ENCODE results near the gene MACF1. TPM values are rescaled to one million over a fixed set of nuclear protein-coding genes. Genes with fewer than 3 reads are reported as not detected.

MACF1 gene
- total and polyA plus RNA-seq, 2 of the 13 experiments (the other 11 are each of a cell fraction or from before 2014, with no cell fraction given) = 36.7 to 65.4 TPM

DNA sequence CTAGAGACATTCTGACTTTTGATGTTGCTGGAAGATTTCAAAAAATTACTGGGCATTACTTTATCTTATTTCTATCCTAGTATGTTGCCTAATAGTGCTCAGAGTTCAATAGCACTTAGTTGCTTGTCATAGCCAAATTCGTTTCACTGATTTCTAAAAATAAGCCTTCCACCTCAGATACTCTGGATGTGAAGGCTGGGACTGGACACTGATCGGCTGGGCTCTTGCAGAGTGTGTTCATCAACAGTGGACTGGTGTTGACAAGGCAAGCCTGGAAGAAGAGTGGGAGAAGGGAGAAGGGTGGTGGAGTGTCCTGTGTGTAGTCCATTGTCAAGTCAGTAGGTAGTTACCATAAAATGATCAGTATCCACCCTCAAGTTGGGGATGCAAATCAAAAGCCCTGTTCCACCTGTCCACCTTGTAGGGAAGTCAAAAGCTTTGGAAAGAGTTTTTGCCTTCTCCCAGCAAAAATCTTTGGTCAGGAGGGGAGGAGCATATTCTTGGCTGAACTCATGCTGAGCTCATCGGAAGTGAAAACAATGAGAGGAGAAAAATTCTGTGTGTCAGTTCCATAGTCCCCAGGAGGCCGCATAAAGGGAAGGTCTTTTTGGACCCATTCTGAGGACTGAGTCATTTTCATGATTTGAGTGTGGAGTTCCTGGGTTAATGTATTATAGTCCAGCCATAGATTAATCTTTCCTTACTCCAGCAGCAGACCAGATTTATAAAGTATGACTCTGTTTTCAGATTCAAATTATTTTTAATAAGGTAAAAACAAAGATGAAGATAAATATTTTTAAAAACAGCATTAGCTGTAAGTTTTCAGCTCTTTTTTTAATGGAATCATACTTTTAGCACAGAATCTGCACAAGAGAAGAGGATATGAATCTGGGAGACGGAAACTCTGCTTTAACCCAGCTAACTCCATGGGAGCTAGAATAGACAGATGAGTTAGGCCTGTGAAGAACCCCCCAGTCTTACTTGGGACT lies 187.5 kb downstream of the MACF1 start (continued):
- TF ChIP-seq, protein P1, sequence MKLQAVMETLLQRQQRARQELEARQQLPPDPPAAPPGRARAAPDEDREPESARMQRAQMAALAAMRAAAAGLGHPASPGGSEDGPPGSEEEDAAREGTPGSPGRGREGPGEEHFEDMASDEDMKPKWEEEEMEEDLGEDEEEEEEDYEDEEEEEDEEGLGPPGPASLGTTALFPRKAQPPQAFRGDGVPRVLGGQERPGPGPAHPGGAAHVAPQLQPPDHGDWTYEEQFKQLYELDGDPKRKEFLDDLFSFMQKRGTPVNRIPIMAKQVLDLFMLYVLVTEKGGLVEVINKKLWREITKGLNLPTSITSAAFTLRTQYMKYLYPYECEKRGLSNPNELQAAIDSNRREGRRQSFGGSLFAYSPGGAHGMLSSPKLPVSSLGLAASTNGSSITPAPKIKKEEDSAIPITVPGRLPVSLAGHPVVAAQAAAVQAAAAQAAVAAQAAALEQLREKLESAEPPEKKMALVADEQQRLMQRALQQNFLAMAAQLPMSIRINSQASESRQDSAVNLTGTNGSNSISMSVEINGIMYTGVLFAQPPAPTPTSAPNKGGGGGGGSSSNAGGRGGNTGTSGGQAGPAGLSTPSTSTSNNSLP (IDR thresholded peaks at IDR 0.05; ENCODE audit: low read depth, low read length) = peak; percentile 74
- TF ChIP-seq ZFYVE20 (CRISPR knock-in tag; IDR thresholded peaks at IDR 0.05; ENCODE audit: borderline replicate concordance, low read depth) (no peak), ZKSCAN1 (IDR thresholded peaks at IDR 0.05; ENCODE audit: low read length) (no peak), MAFF (IDR thresholded peaks at IDR 0.05; ENCODE audit: low read depth, low read length) (peak; percentile 60), SRSF4 (IDR thresholded peaks at IDR 0.05; ENCODE audit: low read depth, low read length, poor library complexity, severe bottlenecking) (no peak), ZNF292 (CRISPR knock-in tag; IDR thresholded peaks at IDR 0.05; ENCODE audit: borderline replicate concordance, low read depth) (peak; percentile 35; the same call in 1 of the 2 replicates), HOXA7 (CRISPR knock-in tag; IDR thresholded peaks at IDR 0.05) (no peak), YEATS4 (CRISPR knock-in tag; IDR thresholded peaks at IDR 0.05; ENCODE audit: borderline replicate concordance) (no peak; the same call in 1 of the 2 replicates), RORA (CRISPR knock-in tag; IDR thresholded peaks at IDR 0.05) (no peak), HNF4A (CRISPR knock-in tag; IDR thresholded peaks at IDR 0.05) (0 out of 2 replicates have a peak, but pooled peaks have one; percentile 48), SAP130 (CRISPR knock-in tag; IDR thresholded peaks at IDR 0.05; ENCODE audit: low read depth) (peak; percentile 67), ZC3H13 (CRISPR knock-in tag; IDR thresholded peaks at IDR 0.05) (no peak), ZNF790 (CRISPR knock-in tag; IDR thresholded peaks at IDR 0.05; ENCODE audit: borderline replicate concordance) (no peak), RFXAP (CRISPR knock-in tag; IDR thresholded peaks at IDR 0.05; ENCODE audit: borderline replicate concordance) (no peak), SIN3A (IDR thresholded peaks at IDR 0.05; ENCODE audit: borderline replicate concordance, low read depth, low read length) (0 out of 2 replicates have a peak, but pooled peaks have one; percentile 10), HHEX (CRISPR knock-in tag; IDR thresholded peaks at IDR 0.05) (no peak), ELF1 (CRISPR knock-in tag; IDR thresholded peaks at IDR 0.05) (peak; percentile 47; the same call in 1 of the 2 replicates)
- TF ChIP-seq, protein P2, sequence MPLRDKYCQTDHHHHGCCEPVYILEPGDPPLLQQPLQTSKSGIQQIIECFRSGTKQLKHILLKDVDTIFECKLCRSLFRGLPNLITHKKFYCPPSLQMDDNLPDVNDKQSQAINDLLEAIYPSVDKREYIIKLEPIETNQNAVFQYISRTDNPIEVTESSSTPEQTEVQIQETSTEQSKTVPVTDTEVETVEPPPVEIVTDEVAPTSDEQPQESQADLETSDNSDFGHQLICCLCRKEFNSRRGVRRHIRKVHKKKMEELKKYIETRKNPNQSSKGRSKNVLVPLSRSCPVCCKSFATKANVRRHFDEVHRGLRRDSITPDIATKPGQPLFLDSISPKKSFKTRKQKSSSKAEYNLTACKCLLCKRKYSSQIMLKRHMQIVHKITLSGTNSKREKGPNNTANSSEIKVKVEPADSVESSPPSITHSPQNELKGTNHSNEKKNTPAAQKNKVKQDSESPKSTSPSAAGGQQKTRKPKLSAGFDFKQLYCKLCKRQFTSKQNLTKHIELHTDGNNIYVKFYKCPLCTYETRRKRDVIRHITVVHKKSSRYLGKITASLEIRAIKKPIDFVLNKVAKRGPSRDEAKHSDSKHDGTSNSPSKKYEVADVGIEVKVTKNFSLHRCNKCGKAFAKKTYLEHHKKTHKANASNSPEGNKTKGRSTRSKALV (CRISPR knock-in tag; IDR thresholded peaks at IDR 0.05) = no peak

Measured in HepG2 (cell line).